NCI-H345 treated with DMSO at 0.1 percent for 48 hours (cell line): ENCODE data around the gene CST9.

Experiments used
- DNase-seq: peaks from one replicate; lab custom pipeline; 2025; ENCODE audit not compliant: unreplicated experiment; lab: John Stamatoyannopoulos, UW

The CST9 gene

DNA sequence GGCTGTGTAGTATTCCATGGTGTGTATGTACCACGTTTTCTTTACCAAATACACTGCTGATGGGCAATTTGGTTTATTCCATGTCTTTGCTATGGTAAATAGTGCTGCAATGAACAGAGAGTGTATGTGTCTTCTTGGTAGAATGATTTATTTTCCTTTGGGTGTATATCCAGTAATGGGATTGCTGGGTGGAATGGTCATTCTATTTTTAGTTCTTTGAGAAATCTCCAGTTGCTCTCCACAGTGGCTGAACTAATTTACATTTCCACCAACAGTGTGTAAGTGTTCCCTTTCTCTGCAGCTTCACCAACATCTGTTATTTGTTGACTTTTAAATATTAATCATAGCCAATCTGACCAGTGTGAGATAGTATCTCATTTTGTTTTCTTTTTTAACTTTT lies 51.3 kb downstream of the CST9 start:
- DNase-seq: no peak
